GM19463 (cell line): Measurements from ENCODE around the gene LMNA.

ENCODE experiments used
- ATAC-seq: cut with Tn5 transposase; IDR thresholded peaks from one replicate; pipeline ENCODE4 v1.9.1; 2021; ENCODE audit warnings: mild to moderate bottlenecking, moderate library complexity; ENCODE audit not compliant: unreplicated experiment

Gene LMNA

GRCh38 chr1:156081917-156082308 is 32.6 kb upstream of the LMNA start:
- no peak for ATAC-seq

GRCh38 chr1:156082309-156083091 is 32.0 kb upstream of the LMNA start, which contains the start of gene MEX3A:
MEX3A (minus strand) TSS chr1:156082465; CDS start chr1:156081998, 467 bp downstream.
- no peak for ATAC-seq

DNA sequence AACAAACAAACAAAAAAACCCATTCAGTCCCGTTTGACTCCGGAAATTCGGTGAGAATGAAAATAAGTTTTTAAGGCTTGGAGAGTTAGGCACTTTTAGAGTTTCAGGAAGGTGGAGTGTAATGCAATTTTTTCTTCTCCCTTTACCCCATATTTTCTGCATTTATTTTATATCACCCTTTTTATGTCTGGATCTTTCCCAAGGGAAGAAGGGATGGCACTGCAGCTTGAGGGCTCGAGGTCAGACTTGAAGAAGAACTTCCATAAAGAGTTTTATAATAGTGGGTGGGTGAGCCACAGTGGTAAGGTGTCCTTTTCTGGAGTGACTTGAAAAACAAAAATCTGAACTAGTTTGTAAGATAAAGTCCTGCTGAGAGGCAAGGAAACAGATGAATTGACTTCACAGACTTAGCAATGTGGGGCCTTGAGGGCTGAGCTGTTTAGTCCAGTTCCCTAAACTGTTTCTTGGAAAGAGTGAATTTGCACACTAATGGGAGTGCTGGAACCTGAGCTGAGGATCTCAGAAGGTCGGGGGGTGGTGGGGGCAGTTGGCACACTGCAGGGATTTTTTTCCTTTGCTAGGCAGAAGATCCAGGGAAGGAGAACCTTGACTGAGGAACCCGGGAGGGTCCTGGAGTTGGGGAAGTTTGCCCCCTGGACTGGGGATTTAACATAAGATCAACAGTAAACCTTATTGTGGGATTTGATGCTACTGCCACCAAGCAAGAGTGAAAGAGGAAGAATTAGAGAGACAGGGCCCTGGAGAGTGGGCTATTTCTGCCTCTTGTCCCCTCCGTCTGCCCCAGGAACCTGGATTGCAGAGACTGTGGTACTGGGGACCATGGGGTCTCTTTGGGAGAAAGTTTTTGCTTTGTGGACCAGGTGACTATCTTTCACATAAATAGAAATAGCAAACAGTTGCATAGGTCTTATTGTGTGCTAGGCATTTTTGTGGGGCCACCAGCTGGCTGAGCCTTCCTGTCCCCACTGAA is 30.4 kb upstream of the LMNA start:
- no peak for ATAC-seq

DNA sequence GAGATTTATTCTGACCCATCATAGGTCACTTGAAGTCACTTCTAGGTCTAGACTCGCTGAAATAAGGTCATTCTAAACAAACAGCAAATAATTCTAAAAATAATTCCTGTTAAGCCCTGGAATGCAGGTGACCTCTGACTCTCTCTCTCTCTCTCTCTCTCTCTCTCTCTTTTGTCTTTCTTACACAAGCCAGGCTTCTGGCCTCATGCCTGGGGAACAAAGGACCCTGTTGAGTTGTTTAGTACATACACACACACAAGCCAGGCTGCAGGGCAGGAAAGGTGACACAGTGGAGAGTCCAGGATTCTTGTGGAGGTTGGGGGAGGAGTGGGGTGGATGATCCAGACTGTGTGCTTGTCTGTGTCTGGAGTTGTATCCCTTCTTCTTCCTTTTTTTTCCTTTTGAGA is 28.3 kb upstream of the LMNA start:
- no peak for ATAC-seq

- ATAC-seq = no peak
These were observed 24.8 kb upstream of the LMNA start for GRCh38 chr1:156089704-156090103.

DNA sequence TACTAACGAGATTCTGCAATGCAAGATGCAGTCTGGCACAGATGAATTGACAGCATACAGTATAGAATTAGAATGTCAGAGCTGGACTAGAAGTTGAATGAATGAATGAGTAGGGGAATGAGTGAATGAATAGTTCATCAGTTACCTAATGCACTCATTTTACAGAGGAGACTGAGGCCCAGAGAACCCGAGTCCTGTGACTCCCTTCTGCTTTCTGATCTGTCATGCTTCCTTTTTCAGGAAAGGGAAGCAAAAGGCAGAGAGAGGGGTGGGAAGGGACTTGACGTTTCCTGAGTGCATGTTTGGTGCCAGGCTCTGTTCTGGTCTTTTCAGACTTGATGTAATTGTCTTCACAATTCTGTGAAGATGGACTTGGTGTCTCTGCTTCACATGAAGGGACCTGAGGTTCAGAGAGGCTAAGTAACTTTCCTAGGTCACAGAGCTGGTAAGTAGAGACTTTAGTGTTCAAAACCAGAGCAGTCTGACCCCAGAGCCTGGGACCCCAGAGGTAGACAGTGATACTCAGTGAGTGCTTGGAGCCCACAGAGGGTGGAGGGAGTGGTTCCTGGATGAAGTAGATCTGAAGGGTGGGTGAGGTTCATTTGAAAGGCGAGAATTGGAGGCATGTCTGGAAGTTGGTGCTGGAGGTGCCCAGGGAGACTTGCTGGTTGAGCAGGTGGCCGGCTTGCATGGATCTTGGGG is 24.2 kb upstream of the LMNA start:
- ATAC-seq = no peak

- ATAC-seq = no peak
These were observed 23.7 kb upstream of the LMNA start for GRCh38 chr1:156090840-156091188.

GRCh38 chr1:156091610-156092009 is 22.9 kb upstream of the LMNA start:
- no peak for ATAC-seq

GRCh38 chr1:156095906-156096508 is 18.5 kb upstream of the LMNA start:
- no peak for ATAC-seq

DNA sequence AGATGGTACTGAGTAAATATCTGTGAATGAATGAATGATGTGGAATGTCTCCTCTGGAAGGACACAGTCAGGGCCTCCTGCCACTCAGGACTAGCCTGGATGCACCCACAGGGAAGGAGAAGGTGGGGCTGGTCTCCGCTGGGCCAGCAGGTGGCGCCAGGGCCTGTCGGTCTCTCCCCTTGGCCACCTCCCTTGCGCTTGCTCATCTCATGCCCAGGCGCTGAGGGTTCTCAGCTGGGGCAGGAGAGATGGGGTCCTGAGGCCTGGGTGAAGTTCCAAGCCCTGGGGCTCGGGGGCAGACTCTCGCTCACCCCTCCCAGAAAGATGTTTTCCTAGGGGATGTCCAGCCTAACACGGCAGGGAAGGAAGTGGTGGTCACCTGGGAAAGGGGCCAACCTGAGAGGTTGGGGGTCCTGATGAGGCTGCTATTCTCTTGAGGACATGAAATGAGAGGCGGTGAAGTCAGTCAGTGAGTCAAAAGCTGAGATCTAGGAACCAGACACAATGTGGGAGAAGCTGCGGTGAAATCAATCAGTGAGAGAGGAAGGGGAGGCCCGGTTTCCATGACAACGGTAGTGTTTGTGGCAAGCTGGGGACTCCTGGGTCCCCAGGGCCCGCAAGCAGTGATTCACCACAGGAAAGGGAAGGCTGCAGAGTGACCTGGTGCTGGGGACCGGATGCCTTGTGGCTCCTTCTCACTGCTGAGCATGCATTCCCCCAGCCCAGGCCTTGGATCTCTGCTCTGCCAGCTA is 17.7 kb upstream of the LMNA start:
- peak; percentile 48 for ATAC-seq

DNA sequence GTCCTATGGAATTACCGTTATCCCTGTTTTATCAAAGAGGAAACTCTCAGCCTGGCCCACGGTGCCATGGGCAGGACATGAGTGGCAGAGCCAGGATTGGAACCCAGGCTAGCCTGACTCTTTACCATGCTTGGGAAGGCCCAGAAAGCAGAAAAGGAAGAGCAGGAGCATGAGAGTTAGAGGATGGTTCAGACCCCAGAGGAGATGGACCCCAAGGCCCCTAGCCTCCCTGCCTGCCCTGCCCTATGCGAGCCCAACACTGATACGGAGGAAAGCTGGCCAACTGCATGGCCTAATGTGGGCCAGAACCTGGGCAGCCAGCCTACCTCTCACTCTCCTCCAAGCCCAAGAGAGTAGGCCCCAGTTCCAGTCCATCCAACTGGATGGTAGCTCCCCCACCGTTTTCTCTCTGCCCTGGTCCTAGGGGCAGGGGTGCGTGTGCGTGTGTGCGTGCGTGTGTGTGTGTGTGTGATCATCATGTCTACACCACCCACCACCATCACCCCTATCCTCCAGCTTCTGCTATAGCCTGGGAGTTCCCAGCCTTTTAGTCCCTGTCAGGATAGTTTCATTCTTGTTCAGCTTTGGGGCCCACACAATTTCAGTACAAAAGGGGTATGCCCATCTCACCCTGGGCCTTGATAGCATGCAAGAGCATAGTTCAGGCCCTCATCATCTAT is 16.9 kb upstream of the LMNA start:
- ATAC-seq = no peak

- ATAC-seq = no peak
These were observed 15.7 kb upstream of the LMNA start for GRCh38 chr1:156098784-156099183.

DNA sequence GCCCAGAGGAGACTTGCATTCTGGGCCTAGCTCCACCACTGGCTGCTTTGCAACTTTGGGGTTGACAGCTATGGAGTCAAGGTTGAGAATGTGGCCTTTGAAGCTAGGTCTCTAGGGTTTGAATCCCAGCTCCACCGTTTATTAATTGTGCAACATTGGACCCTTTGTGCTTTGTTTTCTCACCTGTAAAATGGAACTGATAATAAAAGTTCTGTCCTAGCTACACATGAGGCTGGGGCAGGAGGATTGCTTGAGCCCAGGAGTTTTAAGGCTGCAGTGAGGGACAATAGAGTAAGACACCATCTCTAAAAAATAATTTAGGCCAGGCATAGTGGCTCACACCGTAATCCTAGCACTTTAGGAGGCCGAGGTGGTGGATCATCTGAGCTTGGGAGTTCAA is 15.2 kb upstream of the LMNA start:
- no peak for ATAC-seq

DNA sequence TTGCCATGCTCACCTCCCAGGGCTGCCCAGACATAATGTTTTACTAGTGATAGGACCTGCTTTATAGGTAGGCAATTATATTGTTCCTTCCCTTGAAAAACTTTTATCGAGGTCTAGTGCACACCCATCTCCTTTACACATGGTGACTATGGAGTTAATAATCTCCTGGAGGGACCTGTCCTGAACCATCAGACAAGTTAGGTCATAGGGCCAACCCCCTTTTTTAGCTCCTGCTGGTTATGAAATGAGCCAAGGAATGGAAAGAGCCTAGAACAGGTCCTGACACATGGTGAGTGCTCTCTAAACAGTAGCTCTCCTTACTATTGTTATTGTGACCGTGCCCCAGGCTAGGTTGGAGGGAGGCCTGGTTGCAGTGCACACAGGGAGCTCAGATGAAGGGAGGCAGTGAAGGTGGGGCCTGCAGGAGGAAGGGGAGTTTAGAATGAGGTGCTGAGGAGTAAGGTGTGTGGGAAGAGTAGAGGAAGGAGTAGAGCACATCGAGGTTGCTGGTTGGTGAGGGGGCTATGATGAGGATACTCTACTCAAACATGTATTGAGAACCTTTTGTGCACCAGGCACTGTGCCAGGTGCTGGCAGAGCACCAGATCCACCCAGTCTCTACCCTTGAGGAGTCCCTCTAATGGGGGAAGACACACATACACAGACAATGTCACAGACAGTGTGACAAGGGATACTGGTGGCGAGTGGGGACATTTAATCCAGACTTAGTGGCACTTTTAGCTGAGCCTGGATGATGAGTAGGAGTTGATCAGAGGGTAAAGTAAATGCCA is 14.1 kb upstream of the LMNA start:
- ATAC-seq = no peak

GRCh38 chr1:156101880-156102279 is 12.6 kb upstream of the LMNA start:
- ATAC-seq = no peak

GRCh38 chr1:156102633-156103511 is 11.6 kb upstream of the LMNA start:
- ATAC-seq = no peak

- no peak for ATAC-seq
These were observed 11.0 kb upstream of the LMNA start for GRCh38 chr1:156103521-156103947.
